ENCODE measurements around the gene CNTN1.

CNTN1 gene

DNA sequence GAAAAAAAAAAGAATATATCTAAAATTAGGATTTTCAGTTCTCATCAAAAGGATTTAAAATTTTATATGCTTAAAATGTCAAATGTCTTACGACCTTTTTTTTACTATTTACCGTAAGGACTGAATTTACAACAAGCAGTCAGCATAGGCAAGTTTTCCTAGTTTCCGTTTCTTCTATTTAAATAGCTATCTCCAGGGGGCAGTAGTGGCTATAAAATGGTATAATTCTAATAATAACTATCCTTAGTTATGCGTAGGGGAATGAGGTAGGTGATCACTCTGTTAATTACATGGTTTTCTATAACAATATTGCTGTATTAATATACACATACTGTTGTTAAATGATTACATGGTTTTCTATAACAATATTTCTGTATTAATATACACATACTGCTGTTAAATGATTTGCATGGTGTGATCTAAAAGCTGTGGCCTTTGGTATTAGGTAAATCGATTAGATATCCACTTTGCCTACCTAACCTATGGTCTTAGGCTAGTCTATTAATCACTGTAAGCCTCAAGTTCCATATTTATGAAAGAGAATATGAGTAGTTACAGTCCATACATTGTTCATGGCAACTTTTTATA is 278.2 kb downstream of the CNTN1 start:
- ChIA-PET POLR2A (no interaction called here), CTCF (interaction anchor here (0.7 to 1.3 kb wide), 5 partner anchors 8 to 349 kb away, joined by 3 to 5 read pairs (median 3); no protein-coding TSS in a partner anchor)
- Histone ChIP-seq H3K36me3 (ENCODE audit: control insufficient read depth in 2 of 2, insufficient read depth in 1 of 2, low read length in 2 of 2) (no peaks in the 10 kb centered on the region), H3K27ac (ENCODE audit: extremely low read depth, low read depth, low read length) (no peak overlapping the region), H3K4me3 (ENCODE audit: low read depth, low read length) (no peak overlapping the region), H3K9me3 (ENCODE audit: control insufficient read depth, insufficient read depth, low read depth, low read length) (no peaks in the 10 kb centered on the region), H3K4me1 (ENCODE audit: control insufficient read depth, insufficient read depth, low read length) (no peaks in the 10 kb centered on the region)
- TF ChIP-seq ZNF791 (tag by site-specific recombination; IDR thresholded peaks at IDR 0.05): no peak
- TF ChIP-seq ZNF654 (tag by site-specific recombination; IDR thresholded peaks at IDR 0.05; ENCODE audit: low read depth): 0 out of 2 replicates have a peak, but pooled peaks have one; percentile 3
- no peak for TF ChIP-seq PRDM2 (tag by site-specific recombination; IDR thresholded peaks at IDR 0.05; ENCODE audit: borderline replicate concordance)
- no peak for TF ChIP-seq ZNF423 (tag by site-specific recombination; IDR thresholded peaks at IDR 0.05)
- TF ChIP-seq ZNF214 (tag by site-specific recombination; IDR thresholded peaks at IDR 0.05; ENCODE audit: borderline replicate concordance): no peak

DNA sequence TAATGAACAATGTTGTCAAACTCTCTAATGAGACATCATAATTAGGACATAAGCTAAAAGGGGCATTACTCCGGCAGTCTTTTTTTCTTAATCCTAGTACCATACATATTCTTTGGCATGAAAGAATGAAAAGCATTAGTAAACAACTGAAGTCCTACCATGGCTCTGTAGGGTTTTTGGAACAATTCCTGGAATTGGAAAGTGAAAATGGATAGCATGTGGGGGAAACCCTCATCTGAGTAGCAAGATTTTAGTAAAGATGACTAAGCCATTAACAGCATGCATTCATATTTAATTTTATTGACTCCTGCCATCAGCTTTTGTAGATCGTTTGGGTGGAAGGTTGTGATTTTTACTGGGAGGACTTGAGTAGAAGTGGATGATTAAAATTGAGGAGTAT is 279.7 kb downstream of the CNTN1 start:
- POLR2A ChIA-PET: no interaction called here
- H3K36me3 ChIP-seq (ENCODE audit: control insufficient read depth in 2 of 2, insufficient read depth in 1 of 2, low read length in 2 of 2): no peaks in the 10 kb centered on the region
- no peak overlapping the region for H3K4me3 ChIP-seq (ENCODE audit: low read depth, low read length)
- CTCF ChIA-PET: interaction anchor here (0.5 to 0.7 kb wide), 4 partner anchors 11 to 588 kb away, joined by 3 to 4 read pairs (median 3); no protein-coding TSS in a partner anchor
- no peaks in the 10 kb centered on the region for H3K9me3 ChIP-seq (ENCODE audit: control insufficient read depth, insufficient read depth, low read depth, low read length)
- no peaks in the 10 kb centered on the region for H3K4me1 ChIP-seq (ENCODE audit: control insufficient read depth, insufficient read depth, low read length)
- TF ChIP-seq YY2 (tag by site-specific recombination; IDR thresholded peaks at IDR 0.05) (no peak), ZNF785 (tag by site-specific recombination; IDR thresholded peaks at IDR 0.05) (no peak), ZNF658 (tag by site-specific recombination; IDR thresholded peaks at IDR 0.05) (no peak), ZNF146 (tag by site-specific recombination; IDR thresholded peaks at IDR 0.05) (no peak), ZNF394 (tag by site-specific recombination; IDR thresholded peaks at IDR 0.05; ENCODE audit: borderline replicate concordance) (no peak), ZNF214 (tag by site-specific recombination; IDR thresholded peaks at IDR 0.05; ENCODE audit: borderline replicate concordance) (no peak)
- no peak overlapping the region for H3K27ac ChIP-seq (ENCODE audit: extremely low read depth, low read depth, low read length)

DNA sequence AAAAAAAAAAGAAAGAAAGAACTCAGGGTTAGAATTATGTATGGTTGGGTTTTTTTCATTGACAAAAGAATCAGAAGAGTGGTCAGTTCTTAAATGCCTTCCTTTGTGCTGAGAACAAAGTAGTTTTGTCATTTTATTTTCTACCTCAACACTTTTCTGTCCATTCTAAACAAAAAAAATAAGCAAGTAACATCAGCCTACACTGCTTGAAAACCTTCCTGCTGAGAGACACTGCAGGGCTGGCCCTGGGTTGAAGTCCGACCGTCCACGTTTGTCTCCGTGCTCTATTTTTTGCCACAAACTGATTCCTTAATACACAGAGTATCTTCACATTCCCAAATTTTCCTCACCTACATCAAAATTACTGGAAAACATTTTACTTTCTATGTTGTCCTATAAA is 284.3 kb downstream of the CNTN1 start:
- Histone ChIP-seq H3K4me3 (ENCODE audit: low read depth, low read length) (no peak overlapping the region), H3K27ac (ENCODE audit: extremely low read depth, low read depth, low read length) (no peak overlapping the region), H3K9me3 (ENCODE audit: control insufficient read depth, insufficient read depth, low read depth, low read length) (no peaks in the 10 kb centered on the region), H3K4me1 (ENCODE audit: control insufficient read depth, insufficient read depth, low read length) (no peaks in the 10 kb centered on the region), H3K36me3 (ENCODE audit: control insufficient read depth in 2 of 2, insufficient read depth in 1 of 2, low read length in 2 of 2) (no peaks in the 10 kb centered on the region)
- CTCF ChIA-PET: no interaction called here
- TF ChIP-seq ZBTB17 (tag by site-specific recombination; IDR thresholded peaks at IDR 0.05) (no peak), ZNF701 (tag by site-specific recombination; IDR thresholded peaks at IDR 0.05) (no peak)
- POLR2A ChIA-PET: no interaction called here

GRCh38 chr12:40980427-40980961 is 288.3 kb downstream of the CNTN1 start:
- H3K27ac ChIP-seq (ENCODE audit: extremely low read depth, low read depth, low read length): no peak overlapping the region
- ChIA-PET CTCF (no interaction called here), POLR2A (no interaction called here)
- H3K4me1 ChIP-seq (ENCODE audit: control insufficient read depth, insufficient read depth, low read length): no peaks in the 10 kb centered on the region
- H3K9me3 ChIP-seq (ENCODE audit: control insufficient read depth, insufficient read depth, low read depth, low read length): no peaks in the 10 kb centered on the region
- H3K36me3 ChIP-seq (ENCODE audit: control insufficient read depth in 2 of 2, insufficient read depth in 1 of 2, low read length in 2 of 2): no peaks in the 10 kb centered on the region
- no peak overlapping the region for H3K4me3 ChIP-seq (ENCODE audit: low read depth, low read length)
- TF ChIP-seq ZNF776 (tag by site-specific recombination; IDR thresholded peaks at IDR 0.05; ENCODE audit: borderline replicate concordance): no peak
- TF ChIP-seq ZBTB8A (tag by site-specific recombination; IDR thresholded peaks at IDR 0.05): no peak
- no peak for TF ChIP-seq ZNF18 (tag by site-specific recombination; IDR thresholded peaks at IDR 0.05)
- TF ChIP-seq GLIS2 (tag by site-specific recombination; IDR thresholded peaks at IDR 0.05): no peak
- no peak for TF ChIP-seq ZNF664 (tag by site-specific recombination; IDR thresholded peaks at IDR 0.05)
- no peak for TF ChIP-seq ZNF645 (tag by site-specific recombination; IDR thresholded peaks at IDR 0.05)
- no peak for TF ChIP-seq IKZF3 (tag by site-specific recombination; IDR thresholded peaks at IDR 0.05)
- TF ChIP-seq ZNF121 (tag by site-specific recombination; IDR thresholded peaks at IDR 0.05): no peak

Measured in HEK293 (cell line).